Tongue (tissue), 2 donors: Measurements from ENCODE around the gene CELSR1. TPM values are rescaled to one million over a fixed set of nuclear protein-coding genes. Genes with fewer than 3 reads are reported as not detected.

Experiments
- DNase-seq: peaks from one replicate; pipeline ENCODE4 v3.0.0-alpha.2; 2015
- total RNA-seq: library from RNA; depleted of rRNA; stranded (reverse); fragments of >200 nt; gene quantifications from one replicate; pipeline ENCODE4 v1.2.3, GENCODE V29; 2014

The CELSR1 gene
- total RNA-seq, 1 donor from 2014 or later: 18.1 TPM

GRCh38 chr22:46575911-46576555 is 38.6 kb upstream of the CELSR1 start:
- no peak for DNase-seq

GRCh38 chr22:46574993-46575910 is 37.8 kb upstream of the CELSR1 start:
- DNase-seq: no peak

GRCh38 chr22:46574438-46574992 is 37.1 kb upstream of the CELSR1 start:
- no peak for DNase-seq

GRCh38 chr22:46573781-46574437 is 36.5 kb upstream of the CELSR1 start:
- DNase-seq: no peak

DNA sequence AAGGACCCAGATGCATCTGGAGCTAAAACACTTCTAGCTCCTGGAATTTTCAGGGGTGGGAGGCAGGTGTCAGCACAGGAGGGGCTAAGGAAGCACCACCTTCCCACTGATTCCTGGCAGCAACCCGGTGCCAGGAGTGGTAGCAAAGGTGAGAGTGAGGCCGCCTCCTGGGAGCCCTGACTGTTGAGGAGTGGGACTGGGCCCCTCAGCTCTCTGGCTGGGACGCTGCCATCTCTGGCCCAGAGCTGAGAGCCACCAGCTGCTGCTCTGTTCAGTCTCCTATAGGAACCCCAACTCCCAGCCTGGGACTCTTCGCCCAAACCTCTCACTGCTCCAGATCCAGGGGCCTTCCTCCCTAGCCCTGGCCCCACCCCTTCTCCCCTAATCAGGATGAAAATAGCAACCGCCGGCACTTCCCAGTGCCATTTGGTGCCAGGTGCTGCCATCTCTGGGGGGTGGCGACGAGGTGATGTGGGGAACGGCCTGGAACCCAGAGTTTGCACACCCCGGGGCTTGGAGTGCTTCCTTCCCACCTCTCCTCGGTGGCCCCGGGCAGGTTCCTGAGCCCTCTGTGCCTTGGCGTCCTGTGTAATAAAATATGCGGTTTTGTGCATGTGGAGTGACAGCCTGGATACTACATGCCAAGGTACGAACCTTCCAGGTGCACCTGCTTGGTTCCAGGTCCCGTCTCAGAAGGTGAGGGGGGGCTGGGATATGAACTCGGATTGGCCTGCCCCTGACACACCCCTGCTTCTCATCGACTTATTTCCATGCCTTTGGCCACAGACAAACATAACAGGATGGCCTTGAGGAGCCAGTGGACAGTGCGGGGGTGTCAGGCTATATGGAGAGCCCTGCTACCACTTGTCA is 35.7 kb upstream of the CELSR1 start:
- no peak for DNase-seq

DNA sequence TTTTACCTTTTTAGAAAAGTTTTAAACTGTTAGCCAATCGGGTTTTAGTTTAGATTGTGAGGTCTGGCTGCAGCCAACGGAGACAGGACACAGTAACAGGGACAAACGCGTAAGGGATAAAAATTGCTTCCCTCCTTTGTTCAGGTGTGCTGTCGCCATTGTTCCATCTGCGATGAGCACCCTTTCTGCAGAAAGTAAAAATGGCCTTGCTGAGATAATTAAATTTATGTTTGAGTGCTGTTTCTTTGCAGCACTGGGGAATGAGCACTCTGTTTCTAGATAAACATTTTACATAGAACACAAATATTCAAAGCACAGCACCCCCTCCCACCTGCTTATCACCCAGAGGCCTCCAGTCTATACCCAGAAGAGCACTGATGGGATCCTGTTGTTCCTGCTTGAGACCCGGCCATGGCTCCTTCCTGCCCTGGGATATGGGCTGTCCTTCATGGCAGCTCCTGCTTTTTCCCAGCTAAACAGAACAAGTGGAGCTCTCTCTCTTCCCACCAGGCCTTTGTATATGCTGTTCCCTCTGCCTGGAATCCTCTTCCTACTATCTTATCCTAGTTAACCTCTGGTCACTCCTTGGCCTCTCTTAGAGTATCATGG is 34.3 kb upstream of the CELSR1 start:
- no peak for DNase-seq

DNA sequence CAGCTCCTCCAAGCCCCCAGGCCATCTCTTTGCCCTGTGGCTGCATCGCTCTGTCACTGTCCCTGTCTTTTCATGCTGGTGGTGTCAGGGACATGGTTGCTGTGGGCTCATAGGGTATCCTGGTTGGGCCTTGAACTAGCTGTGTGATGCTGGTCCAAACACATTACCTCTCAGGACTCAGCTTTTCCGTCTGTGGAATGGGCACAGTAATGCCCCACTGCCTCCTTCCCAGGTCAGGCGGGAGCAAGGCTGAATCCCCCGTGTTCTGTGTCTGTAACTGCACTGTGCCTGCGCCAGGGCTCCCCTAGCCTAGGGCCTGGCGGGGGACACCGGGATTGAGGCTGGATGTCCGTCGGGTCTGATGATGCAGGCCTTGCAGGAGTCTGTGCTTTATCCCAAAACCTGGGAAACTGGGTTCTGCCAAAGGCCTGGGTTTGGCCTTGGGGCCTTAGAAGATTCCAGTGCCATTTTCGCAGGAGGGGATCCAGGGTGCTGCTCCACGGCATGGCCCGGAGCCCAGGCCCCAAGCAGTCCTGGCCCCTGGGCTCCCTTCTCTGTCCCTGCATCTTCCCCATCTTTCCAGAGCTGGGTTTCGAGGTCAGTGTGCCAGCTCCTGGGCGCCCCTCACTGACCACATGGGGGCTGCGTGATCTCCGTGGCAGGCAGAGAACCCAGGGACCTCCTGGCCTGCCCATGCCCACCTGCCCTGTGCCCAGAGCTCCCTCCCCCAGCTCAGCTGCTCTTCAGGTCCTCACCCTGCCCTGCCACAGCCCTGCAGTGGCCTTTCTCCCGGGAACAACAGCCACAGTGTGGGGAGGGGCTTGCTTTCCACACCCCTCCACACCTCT is 32.7 kb upstream of the CELSR1 start:
- no peak for DNase-seq

DNA sequence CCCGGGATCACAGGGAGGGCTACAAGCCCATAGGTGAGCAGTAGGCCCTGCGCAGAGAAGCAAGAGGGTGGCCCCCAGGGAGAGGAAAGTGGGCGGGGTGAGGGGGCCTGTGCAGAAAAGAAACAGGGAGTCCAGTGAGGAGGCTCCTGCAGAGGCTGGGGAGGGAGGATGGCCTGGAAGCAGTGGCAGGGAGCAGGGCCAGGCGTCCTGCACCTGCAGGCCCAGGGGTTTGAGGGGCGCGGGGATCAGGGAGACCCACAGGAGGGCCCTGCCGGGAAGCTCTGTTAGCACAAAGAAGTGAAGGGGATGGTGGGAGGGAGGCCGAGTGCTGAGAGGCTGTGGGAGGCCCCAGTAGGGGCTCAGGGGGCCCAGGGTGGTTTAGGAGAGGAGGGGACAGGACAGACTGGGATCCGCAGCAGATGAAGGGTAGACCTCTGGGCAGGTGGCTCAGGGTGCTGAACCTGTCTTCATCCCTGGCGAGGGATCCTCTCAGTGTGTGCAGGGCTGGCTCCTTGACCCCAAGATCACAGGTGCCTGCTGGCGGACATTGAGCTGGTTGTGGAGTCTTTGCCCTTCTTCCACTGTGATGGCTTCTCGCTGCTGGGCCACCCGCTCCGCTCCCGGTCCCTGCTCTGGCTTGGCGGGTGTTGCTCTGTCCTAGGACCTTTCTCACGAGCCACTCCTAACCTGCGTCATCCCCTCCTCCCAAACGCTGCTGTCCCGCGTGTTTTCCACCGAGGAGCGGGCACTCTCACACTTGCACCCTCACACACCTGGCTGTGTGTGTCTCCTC is 31.8 kb upstream of the CELSR1 start:
- DNase-seq: no peak

DNA sequence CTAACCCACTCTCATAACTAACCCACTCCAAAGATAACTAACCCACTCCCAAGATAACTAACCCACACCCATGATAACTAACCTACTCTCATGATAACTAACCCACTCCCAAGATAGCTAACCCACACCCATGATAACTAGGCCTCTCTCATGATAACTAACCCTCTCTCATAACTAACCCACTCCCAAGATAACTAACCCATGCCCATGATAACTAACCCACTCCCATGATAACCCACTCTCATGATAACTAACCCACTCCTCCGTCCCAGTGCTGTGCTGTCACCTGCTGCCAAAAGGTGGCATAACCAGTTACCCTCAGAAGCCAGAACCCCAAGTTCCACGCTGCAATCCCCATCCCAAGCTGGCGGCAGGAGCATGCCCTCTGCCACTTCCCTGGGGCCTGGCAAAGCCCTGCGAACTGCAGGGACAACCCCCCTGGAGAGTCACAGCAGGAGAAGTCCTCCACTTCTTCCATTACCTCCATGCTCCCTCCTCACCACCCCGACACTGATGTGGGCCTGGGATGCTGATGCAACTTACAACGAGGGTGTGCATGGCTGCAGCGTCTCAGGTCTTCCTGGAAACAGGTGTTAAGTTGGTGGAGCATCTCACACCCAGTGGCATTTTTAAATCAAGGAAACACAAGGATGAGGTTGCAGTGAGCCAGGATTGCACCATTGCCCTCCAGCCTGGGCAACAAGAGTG is 30.8 kb upstream of the CELSR1 start:
- no peak for DNase-seq

- DNase-seq: no peak
Measured at GRCh38 chr22:46567471-46567870, 30.1 kb upstream of the CELSR1 start.

- DNase-seq: no peak
Measured at GRCh38 chr22:46564084-46564714, 26.8 kb upstream of the CELSR1 start.

GRCh38 chr22:46563381-46564083 is 26.1 kb upstream of the CELSR1 start:
- peak; percentile 80 for DNase-seq

DNA sequence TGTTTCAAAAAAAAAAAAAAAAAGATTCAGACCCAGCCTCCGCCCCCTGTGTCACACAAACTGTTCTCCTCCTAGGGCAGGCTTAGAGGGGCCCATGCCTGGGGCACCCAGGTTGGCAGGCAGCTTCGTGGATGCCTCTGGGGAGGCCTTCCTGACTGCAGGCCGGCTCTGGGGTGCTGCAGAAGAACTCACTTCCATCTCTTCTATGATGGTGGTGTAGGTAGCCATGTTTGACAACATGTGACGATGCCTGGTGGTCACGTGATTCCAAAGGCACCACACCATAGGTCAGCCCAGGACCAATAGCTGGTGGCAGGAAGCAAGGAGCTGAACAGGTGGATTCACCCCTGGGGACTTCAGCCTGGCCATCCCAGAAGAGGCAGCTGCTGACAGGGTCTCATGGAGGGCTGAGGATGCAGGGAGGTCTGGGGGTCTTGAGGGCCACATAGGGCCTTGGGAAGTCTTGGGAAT is 24.1 kb upstream of the CELSR1 start:
- DNase-seq: peak; percentile 43

DNA sequence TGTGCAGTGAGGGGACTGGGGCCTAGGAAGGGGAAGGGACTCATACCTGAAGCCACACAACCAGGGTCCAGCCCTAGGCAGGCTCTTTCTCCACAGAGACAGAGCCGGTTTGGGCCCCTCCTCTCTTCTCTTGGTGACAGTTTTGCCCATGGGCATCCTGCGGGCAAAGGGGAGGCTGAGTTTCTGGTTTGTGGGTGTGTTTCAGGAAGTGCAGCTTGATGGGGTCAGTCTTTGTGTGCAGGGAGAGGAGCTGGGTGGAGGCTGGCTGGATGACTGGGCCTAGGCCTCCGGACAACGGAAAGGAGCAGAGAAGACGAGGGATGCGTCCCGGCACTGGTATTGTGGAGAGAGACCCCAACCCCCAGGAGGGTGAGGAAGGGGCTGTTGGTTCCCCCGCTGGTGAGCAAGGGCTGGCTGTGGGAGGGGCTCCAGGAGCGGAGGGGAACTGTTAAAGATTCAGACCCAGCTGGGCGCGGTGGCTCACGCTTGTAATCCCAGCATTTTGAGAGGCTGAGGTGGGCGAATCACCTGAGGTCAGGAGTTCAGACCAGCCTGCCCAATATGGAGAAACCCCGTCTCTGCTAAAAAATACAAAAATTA is 23.4 kb upstream of the CELSR1 start:
- DNase-seq: no peak

- no peak for DNase-seq
Measured at GRCh38 chr22:46557736-46558480, 20.5 kb upstream of the CELSR1 start.

DNA sequence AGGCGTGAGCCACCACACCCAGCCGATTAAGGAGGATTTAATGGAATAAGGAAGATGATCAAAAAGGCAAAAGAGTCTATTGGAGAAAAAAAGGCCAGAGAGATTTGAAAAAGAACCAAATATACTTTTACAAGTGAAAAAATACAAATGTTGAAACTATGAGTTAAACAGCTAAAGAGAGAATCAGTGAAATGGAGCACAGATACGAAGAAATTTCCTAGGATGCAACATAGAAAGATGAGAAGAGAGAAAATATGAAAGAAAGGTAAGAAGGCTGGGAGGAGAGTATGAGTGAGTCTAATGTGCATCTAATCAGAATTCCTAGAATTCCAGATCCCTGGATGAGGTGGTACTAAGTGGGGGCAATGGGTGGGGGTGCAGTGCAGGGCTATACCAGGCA is 19.4 kb upstream of the CELSR1 start:
- DNase-seq: no peak
